HuH-7.5 (cell line): ENCODE results near the gene TSEN54.

Source experiments
- DNase-seq: peaks from one replicate; pipeline ENCODE4 v3.0.0; 2011; ENCODE audit warnings: low spot score

Gene TSEN54

DNA sequence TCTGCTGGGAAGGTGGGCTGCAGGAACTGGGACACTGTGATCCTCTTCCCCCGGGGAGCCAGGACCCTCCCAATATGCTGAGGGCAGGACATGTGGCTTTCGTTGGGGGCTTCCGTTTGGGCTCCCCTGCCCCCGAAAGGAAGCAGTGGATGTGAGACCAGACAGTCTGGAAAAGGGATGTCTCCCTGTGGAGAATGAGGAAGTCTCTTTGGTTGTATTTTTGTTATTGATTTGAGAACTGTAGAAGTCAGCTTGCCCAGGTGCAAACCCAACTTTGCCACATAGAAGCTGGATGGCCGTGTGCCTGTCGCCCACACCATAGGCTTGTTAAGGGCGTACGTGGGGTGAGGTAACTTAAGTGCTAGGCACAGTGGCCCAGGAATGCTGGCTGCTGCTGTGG, 27.9 kb downstream of the TSEN54 start:
- DNase-seq = no peak

- no peak for DNase-seq
These were observed 29.9 kb downstream of the TSEN54 start for GRCh38 chr17:75546181-75546580.

- no peak for DNase-seq
These were observed 30.8 kb downstream of the TSEN54 start for GRCh38 chr17:75547091-75547490.

DNA sequence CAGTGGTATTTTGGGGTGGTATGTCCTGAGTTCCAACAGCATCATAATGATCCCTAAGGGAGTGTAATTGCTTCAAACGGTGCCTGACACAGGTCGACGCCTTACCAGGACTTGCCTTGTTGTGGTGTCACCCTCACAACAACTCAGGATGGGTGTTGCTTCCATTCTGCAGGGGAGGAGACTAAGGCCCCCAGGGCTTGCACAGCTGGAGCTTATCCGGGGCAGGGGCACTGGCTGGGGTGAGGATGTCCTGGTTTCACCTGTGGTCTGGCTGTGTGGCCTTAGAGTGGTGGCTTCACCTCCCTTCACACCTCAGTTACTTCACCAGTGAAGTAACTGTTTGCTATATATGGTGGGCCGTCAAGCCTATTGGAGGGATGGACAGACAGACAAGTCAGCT, 32.5 kb downstream of the TSEN54 start:
- no peak for DNase-seq

- DNase-seq = peak; percentile 87
These were observed 33.2 kb downstream of the TSEN54 start for GRCh38 chr17:75549246-75550138.

- DNase-seq = no peak
These were observed 33.8 kb downstream of the TSEN54 start for GRCh38 chr17:75550139-75550465.

DNA sequence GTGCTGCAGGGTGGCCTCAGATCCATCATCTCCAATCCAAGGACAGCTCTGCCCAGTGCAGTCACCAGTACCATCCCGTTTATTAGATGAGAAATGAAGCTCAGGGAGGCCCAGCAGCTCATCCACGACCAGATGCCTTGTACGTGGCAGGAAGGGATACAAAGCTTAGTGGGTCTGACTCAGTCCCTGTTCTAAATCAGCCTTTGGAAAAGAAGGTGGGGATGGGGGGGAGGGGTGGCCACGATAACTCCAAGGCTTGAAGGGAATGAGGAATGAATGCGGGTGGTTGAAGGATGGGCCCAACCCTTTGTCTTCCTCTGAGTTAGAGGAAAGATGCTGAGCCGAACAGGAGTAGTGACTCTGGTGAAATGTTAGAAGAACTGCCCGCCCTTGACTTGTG, 34.9 kb downstream of the TSEN54 start:
- DNase-seq = no peak

- DNase-seq = peak; percentile 85
These were observed 36.3 kb downstream of the TSEN54 start for GRCh38 chr17:75552425-75553294.

- DNase-seq = peak; percentile 42
These were observed 37.2 kb downstream of the TSEN54 start for GRCh38 chr17:75553295-75554110.

GRCh38 chr17:75555679-75556153, 39.4 kb downstream of the TSEN54 start:
- no peak for DNase-seq

- peak; percentile 98 for DNase-seq
These were observed 40.9 kb downstream of the TSEN54 start for GRCh38 chr17:75557075-75557851.

DNA sequence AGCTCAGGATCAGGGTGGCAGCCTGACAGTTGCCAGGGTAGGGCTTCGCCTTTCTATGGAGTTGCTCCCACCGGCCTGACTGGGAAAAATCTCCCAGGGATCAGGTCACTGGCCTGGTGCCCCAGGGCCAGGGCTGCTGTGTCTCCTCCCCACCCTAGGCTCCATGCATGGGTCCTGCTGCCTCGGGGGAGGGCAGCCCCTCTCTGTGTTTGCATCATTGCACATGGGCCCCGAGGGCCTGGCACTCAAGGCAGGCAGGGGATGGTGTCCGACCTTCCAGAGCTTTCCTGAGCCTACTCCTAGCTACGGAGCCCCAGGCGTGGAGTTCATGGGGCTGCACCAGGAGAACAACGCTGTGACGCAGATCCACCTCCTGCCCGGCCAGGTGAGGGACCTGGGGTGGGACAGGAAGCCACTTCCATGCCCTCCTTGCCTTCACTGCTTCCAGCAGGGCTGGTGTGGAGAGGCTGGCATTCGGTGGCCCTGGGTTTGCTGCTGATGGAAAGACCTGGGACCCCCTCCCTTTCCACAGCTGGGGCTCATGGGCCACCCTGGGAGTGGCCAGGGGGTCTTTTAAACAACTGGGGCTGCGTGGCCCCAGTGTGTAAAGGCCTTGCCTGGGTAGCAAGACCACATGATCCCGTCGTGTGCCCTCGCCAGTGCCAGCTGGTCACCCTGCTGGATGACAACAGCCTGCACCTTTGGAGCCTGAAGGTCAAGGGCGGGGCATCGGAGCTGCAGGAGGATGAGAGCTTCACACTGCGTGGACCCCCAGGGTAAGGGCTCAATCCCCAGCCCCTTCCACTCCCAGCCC, 41.7 kb downstream of the TSEN54 start:
- no peak for DNase-seq

DNA sequence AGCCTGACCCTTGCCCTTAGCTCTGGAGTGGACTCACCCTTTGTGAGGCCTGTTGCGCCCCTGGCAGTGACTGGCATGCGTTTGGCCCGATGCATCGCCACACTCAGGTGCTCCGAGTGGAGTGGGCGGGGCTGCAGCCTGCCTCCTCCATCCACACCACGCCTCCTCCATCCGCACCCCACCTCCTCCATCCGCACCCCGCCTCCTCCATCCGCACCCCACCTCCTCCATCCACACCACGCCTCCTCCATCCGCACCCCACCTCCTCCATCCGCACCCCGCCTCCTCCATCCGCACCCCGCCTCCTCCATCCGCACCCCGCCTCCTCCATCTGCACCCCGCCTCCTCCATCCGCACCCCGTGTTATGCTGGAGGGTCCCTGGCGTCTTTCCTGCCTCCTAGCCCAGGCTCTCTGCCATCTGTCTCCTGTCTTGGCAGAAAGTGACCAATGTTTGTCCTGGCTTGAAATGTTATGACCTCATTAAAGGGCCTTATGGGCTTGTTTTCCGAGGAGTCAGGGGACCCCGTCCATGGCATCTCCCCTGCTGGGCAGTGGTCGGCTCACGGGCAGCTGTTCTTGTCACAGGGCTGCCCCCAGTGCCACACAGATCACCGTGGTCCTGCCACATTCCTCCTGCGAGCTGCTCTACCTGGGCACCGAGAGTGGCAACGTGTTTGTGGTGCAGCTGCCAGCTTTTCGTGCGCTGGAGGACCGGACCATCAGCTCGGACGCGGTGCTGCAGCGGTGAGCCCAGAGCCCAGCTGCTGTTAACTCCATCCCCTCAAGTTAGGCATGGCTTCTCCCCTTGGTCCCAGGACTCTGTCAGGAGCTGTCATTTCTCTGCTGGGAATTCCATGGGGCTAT, 42.6 kb downstream of the TSEN54 start:
- no peak for DNase-seq

DNA sequence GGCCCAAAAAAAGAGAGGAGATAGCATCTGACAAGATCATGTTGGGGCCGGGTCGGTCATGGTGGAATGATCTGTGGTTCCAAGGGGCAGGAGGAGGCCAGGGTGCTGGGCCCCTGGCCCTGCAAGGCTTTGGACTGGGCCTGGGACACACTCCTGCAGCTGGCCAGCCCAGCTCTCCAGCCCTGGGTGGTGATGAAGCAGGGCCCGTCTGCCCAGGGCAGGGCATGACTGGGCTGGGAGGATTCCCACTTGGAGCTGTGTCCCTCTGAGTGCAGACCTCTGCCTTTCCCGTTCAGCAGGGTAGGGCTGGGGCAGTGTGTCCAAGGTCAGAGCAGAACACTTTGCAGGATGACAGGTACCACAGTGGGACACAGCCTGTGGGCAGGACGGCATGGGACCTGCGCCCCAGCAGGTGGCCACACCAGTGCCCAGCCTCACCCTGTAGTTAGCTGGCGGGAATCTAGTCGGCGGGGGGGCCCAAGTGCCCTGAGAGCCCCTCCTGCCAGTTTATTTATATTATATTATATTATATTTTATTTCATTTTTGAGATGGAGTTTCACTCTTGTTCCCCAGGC, 43.7 kb downstream of the TSEN54 start:
- DNase-seq = peak; percentile 39

DNA sequence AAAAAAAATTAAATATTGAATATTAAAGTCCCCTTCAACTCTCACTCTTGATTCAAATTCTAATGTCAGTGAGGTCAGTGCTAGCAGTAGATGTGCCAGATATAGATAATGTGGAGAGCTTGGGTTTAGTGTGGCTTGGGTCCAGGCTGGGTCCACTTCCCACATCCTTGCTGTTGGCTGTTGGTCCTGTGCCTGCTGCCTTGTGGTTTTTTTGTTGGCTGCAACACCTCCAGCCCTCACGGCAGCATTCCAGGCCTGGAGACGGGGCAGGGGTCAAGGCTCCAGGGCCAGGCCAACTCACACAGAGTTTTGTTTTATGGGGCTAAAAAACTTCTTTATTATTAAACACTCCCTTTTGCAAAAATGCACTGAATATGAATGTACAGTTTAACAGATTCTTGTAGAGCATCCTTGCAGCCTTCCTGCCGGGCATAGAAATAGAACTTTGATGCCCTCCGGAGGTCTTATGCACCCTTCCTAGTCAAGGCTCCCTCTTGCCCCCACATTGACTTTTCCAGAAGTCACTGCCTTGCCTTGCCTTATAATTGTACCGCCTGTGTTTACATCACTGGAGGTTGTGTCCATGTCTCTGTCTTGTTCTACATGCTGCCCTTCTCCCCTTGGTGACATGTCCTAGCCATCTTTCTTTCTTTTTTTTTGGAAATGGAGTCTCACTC, 45.7 kb downstream of the TSEN54 start:
- DNase-seq = peak; percentile 38

DNA sequence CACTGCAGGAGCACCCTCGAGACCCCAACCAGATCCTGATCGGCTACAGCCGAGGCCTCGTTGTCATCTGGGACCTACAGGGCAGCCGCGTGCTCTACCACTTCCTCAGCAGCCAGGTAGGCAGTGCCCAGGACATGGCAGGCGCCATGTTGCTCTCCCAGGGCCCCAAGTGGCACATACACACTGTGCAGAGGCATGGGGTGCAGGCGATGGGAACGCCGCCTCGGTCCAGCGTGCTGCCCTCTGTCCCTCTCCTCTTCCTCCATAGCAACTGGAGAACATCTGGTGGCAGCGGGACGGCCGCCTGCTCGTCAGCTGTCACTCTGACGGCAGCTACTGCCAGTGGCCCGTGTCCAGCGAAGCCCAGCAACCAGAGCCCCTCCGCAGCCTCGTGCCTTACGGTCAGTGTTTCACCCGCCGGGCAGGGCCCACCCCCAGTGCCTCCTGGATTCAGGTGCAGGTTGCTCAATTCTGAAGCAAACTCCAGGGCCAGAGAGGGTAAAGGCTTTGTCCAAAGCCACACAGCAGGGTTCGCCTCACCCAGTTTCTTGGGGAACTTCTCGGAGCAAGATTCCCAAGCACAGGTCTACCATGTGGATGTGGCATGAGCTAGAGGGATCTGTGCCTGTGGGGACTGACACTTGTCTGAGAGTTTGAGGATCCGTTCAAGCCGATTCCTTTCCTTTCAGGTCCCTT, 46.9 kb downstream of the TSEN54 start:
- DNase-seq = no peak

DNA sequence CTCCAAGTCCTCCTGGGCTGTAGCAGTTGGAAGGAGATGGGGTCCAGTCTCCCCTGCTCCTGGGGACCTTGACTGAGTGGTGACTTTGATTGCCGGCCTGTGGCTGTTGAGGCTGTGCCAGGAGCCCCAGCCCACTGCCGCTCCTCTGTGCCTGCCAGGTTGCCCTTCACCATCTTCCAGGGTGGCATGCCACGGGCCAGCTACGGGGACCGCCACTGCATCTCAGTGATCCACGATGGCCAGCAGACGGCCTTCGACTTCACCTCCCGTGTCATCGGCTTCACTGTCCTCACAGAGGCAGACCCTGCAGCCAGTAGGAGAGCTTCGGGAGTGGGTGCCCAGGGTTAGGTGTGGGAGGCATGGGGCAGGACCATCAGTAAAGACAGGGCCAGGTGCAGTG, 47.9 kb downstream of the TSEN54 start:
- DNase-seq = no peak

GRCh38 chr17:75565066-75565465, 48.7 kb downstream of the TSEN54 start:
- DNase-seq = peak; percentile 67
